ENCODE data around the gene SCN9A.

Gene SCN9A

DNA sequence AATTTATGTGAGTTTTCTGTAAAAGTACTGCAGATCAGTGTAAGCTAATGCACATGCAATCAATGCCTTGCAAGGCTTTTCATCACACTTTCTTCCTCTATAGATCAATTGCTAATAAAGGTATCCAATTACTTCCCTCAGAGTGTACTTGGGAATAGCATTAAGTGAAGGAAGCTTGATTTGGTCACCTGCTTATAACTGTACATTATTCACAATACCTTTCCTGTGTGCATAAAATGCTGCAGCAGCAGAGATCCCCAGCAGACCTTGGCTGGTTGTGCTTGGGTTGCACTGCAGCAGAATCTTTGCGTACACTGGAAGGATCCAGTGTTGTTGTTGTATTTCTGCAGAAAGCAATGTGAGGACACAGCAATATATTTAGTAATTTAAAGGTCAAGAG, 18.5 kb upstream of the SCN9A start:
- in situ Hi-C loops (cut with HindIII; ENCODE audit: low pct_unique_long_range_greater_than_20kb, low sequenced_read_pairs): no loop called here
- no peak for TF ChIP-seq JUND (IDR thresholded peaks at IDR 0.05; ENCODE audit: low read depth)
- no peak for DNase-seq (ENCODE audit: low read depth in 1 of 2, low spot score in 1 of 2)

GRCh38 chr2:166393008-166393407, 17.3 kb upstream of the SCN9A start:
- DNase-seq (ENCODE audit: low read depth in 1 of 2, low spot score in 1 of 2): no peak

DNA sequence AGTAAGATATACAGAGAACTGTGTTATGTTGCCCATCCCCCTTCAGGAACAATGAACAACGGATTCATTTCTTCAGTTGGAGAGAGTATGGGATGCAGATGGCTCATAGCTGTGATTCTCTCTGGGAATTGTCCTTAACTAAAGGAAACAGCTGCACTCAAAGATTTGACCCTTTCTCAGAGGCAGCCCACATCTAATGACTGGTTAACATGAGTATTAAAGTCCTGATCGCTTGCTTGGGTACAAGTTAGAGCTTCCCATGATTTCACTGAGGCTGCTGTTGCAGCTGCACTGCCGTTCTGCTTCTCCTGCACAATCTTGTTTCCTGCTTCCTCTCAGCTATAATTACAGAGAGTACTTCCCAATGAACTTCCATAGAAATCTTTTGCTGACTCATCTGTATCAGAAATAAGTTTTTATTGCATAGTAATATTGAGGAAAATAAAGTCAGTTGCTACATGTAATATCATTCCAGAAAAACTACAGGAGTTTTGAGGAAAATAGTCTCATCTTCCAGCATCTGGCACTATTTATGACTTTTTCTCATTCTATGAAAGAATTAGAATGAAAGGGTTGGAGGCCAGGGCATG, 12.8 kb upstream of the SCN9A start:
- DNase-seq (ENCODE audit: low read depth in 1 of 2, low spot score in 1 of 2): no peak
- in situ Hi-C loops (cut with HindIII; ENCODE audit: low pct_unique_long_range_greater_than_20kb, low sequenced_read_pairs): no loop called here

More at GRCh38 chr2:166393008-166393407, 17.3 kb upstream of the SCN9A start:
- TF ChIP-seq JUND (IDR thresholded peaks at IDR 0.05; ENCODE audit: low read depth): no peak
- in situ Hi-C loops (cut with HindIII; ENCODE audit: low pct_unique_long_range_greater_than_20kb, low sequenced_read_pairs): no loop called here

DNA sequence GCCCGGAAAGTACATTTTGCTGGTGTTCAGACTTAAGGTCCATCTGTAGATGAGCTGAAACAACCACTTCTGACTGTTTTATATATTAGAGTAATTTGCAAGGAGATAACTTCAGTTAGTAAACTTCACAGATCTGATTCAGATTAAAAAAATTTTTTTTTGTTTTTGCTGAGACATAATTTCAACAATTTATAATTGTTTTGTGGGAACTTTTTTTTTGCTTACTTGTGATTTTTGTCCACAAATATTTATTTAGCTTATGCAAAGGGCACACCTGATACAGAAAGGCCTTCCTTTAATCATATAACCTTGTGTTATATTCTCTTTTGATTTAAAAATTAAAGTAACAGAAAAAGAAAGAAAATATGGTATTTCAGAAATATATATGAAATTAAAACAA, 9.6 kb upstream of the SCN9A start:
- in situ Hi-C loops (cut with HindIII; ENCODE audit: low pct_unique_long_range_greater_than_20kb, low sequenced_read_pairs): no loop called here
- TF ChIP-seq JUND (IDR thresholded peaks at IDR 0.05; ENCODE audit: low read depth): no peak
- no peak for DNase-seq (ENCODE audit: low read depth in 1 of 2, low spot score in 1 of 2)

More for the DNA sequence above, 12.8 kb upstream of the SCN9A start:
- no peak for TF ChIP-seq JUND (IDR thresholded peaks at IDR 0.05; ENCODE audit: low read depth)

DNA sequence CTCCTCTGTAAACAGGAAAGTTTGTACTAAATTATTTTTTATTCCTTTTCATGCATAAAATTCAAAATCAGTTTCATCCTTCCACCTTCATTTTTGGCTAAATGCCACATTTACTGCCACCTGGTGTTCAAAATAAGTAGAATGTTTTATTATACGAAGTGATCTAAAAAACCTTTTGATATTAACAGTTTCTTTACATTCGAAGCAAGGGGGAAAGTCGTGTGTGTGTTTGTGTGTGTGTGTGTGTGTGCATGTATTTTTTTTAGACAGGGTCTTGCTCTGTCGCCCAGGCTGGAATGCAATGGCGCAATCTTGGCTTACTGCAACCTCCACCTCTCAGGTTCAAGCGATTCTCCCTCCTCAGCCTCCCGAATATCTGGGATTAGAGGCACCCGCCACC, 9.0 kb upstream of the SCN9A start:
- peak; percentile 15 to 34 for DNase-seq (ENCODE audit: low read depth in 1 of 2, low spot score in 1 of 2)
- in situ Hi-C loops (cut with HindIII; ENCODE audit: low pct_unique_long_range_greater_than_20kb, low sequenced_read_pairs): no loop called here
- TF ChIP-seq JUND (IDR thresholded peaks at IDR 0.05; ENCODE audit: low read depth): no peak

DNA sequence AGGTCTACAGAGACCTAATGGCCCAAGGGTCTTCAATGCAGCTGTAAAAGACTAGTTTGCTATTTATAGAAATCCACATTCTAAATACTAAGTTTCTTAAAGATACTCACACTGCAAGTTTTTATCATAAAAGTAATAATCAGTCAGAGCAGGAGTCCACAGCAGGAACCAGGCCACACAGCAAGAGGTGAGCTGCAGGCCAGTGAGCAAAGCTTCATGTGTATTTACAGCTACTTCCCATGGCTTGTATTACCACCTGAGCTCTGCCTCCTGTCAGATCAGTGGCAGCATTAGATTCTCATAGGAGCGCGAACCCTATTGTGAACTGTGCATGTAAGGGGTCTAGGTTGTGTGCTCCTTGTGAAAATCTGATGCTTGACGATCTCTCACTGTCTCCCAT, 6.7 kb upstream of the SCN9A start:
- TF ChIP-seq JUND (IDR thresholded peaks at IDR 0.05; ENCODE audit: low read depth): no peak
- in situ Hi-C loops (cut with HindIII; ENCODE audit: low pct_unique_long_range_greater_than_20kb, low sequenced_read_pairs): no loop called here

DNA sequence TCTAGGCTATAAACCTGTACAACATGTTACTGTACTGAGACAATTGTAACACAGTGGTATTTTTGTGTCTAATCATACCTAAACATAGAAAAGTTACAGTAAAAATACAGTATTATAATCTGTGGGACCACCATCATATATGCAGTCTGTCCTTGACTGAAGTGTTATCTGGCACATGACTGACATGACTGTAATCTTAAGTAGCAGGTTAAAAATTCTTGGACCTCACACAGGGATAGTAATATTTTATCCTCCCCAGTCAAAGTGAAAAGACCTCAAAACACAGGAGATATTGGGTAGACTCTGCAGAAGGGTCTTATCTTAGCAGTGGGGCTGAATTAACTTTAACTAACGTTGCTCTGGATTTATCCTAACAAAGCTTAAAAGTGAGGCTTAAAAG, 4.9 kb upstream of the SCN9A start:
- DNase-seq (ENCODE audit: low read depth in 1 of 2, low spot score in 1 of 2): no peak
- in situ Hi-C loops (cut with HindIII; ENCODE audit: low pct_unique_long_range_greater_than_20kb, low sequenced_read_pairs): no loop called here
- TF ChIP-seq JUND (IDR thresholded peaks at IDR 0.05; ENCODE audit: low read depth): no peak

More for the DNA sequence above, 6.7 kb upstream of the SCN9A start:
- DNase-seq (ENCODE audit: low read depth in 1 of 2, low spot score in 1 of 2): no peak

DNA sequence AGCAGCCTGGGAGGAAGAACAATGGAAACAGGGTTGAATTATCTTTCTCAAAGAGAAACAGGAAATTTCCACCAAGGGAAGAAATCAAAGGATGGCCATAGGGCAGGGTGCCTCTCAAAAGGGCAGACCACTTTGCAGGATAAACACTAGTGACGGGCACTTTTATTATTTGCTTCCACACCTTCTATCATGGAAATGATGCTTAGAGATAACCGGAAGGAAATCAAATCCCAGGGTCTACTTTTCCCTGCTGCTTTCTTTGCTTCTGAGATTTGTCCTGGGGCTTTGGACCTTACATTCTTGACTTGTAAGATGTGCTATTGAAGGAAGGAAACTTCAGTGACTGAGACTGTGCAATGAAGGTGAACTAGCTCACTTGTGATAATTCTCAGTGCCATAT, 1.1 kb upstream of the SCN9A start:
- TF ChIP-seq JUND (IDR thresholded peaks at IDR 0.05; ENCODE audit: low read depth): no peak
- DNase-seq (ENCODE audit: low read depth in 1 of 2, low spot score in 1 of 2): no peak
- in situ Hi-C loops (cut with HindIII; ENCODE audit: low pct_unique_long_range_greater_than_20kb, low sequenced_read_pairs): no loop called here

GRCh38 chr2:166376488-166376828, 714 bp upstream of the SCN9A start:
- in situ Hi-C loops (cut with HindIII; ENCODE audit: low pct_unique_long_range_greater_than_20kb, low sequenced_read_pairs): no loop called here
- TF ChIP-seq JUND (IDR thresholded peaks at IDR 0.05; ENCODE audit: low read depth): no peak
- DNase-seq (ENCODE audit: low read depth in 1 of 2, low spot score in 1 of 2): no peak

DNA sequence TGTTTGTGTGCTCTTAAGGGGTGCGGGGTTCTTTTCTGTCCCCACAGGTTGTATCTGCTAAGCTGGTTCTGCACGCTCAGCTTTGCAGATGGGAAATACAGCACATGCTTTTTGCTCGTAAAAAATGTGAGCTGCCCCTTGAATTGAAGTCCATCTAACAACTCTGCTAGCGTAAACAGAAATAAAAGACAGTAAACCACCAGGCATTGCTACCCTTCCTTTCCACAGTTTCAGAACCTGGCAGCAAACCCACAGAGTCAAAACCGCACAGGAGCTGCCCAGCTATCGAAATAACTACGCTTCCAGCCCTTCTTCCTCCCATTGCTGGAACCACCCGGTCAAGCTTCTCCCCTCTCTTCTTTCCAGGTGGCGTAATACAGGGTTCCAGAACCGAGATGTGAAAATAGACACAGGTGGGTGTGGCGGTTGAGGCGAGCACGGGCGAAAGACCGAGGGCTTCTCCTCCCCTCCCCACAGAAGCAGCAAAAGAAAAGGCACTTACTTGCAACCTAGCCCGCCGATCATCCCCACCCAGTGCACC, 479 bp downstream of the SCN9A start:
- TF ChIP-seq JUND (IDR thresholded peaks at IDR 0.05; ENCODE audit: low read depth): no peak
- DNase-seq (ENCODE audit: low read depth in 1 of 2, low spot score in 1 of 2): no peak
- in situ Hi-C loops (cut with HindIII; ENCODE audit: low pct_unique_long_range_greater_than_20kb, low sequenced_read_pairs): no loop called here

GRCh38 chr2:166373951-166374350, 1.8 kb downstream of the SCN9A start:
- no peak for TF ChIP-seq JUND (IDR thresholded peaks at IDR 0.05; ENCODE audit: low read depth)
- DNase-seq (ENCODE audit: low read depth in 1 of 2, low spot score in 1 of 2): no peak
- in situ Hi-C loops (cut with HindIII; ENCODE audit: low pct_unique_long_range_greater_than_20kb, low sequenced_read_pairs): no loop called here

DNA sequence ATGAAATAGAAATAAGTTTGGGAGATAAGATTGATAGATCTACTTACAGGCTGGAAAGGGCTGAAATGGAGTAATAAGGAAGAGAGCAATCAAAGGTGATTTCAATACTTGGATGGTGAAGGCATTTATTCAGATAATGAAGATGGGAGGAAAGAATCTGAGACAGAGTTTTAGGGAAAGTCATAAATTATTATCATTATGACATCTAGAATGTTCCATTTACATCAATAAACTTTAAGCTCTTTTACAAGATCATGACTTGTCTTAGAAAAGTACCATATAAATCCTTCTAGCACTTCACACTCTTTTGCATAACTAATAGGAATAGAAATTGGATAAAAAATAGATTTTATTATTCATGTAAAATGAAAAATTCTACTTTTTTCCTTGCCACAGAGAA, 2.2 kb downstream of the SCN9A start:
- in situ Hi-C loops (cut with HindIII; ENCODE audit: low pct_unique_long_range_greater_than_20kb, low sequenced_read_pairs): no loop called here
- no peak for TF ChIP-seq JUND (IDR thresholded peaks at IDR 0.05; ENCODE audit: low read depth)
- DNase-seq (ENCODE audit: low read depth in 1 of 2, low spot score in 1 of 2): no peak

DNA sequence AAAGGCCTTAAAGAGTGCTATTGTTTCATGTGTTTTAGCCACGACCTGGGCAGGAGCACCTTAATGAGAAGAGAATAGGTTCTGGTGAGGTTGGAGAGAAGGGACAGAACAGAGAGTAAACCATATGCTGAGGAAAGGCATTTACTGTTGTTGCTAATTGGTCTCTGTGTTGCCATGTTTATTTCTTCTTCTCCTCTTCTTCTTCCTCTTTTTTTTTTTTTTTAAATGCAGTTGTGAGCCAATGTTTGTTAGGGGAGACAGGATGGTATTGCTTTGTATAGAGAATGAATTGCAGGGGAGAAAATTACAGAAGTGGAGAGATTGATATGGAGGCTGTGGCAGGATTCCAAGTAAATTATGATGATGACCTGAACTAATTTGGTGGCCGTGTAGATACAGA, 2.6 kb downstream of the SCN9A start:
- in situ Hi-C loops (cut with HindIII; ENCODE audit: low pct_unique_long_range_greater_than_20kb, low sequenced_read_pairs): no loop called here
- no peak for DNase-seq (ENCODE audit: low read depth in 1 of 2, low spot score in 1 of 2)
- no peak for TF ChIP-seq JUND (IDR thresholded peaks at IDR 0.05; ENCODE audit: low read depth)

DNA sequence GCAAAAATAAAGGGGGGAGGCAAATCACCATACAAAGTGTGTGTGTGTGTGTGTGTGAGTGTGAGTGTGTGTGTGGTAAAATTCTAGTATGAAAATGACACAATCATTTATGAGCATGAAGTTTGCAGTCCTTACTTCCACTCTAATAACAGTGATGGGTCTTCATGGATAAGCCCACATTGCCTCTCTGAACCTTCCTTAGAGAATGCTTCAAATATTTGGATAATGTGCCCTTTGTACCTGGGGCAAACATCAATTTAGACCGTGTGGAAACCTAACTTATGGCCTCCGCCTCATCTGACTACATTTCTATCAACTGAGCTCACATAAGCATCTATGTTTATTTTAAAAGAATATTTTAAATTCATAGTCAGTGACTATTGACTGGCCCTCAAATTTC, 3.7 kb downstream of the SCN9A start:
- in situ Hi-C loops (cut with HindIII; ENCODE audit: low pct_unique_long_range_greater_than_20kb, low sequenced_read_pairs): no loop called here
- TF ChIP-seq JUND (IDR thresholded peaks at IDR 0.05; ENCODE audit: low read depth): no peak
- DNase-seq (ENCODE audit: low read depth in 1 of 2, low spot score in 1 of 2): no peak

All from T47D (cell line).